Activated B cell treated with CpG ODN at 0.5 μM for 24 hours (primary cell): ENCODE results near the gene KRTAP17-1. TPM values are rescaled to one million over a fixed set of nuclear protein-coding genes. Genes with fewer than 3 reads are reported as not detected.
"Not testable (repeated sequence)": the region's sequence is repeated elsewhere in the genome, so short reads cannot be mapped to it uniquely, and the experiment has no call there.

Source experiments
- ATAC-seq: fragments of 200-7000 bp; cut with Tn5 transposase; one replicate; pipeline ENCODE4 v1.10.0; 2021; ENCODE audit warnings: low read depth, mild to moderate bottlenecking, moderate library complexity
- CTCF ChIA-PET: fragments of 350-600 bp; sonication (Branson Sonifier 250); formaldehyde crosslinking; loops from one replicate; lab custom pipeline; 2021; ENCODE audit warnings: antibody characterized with exemption; lab: Charles Lee
- POLR2A ChIA-PET: fragments of 350-600 bp; sonication (Branson Sonifier 250); formaldehyde crosslinking; loops from one replicate; lab custom pipeline; 2021; ENCODE audit warnings: antibody characterized with exemption; lab: Charles Lee
- DNase-seq: peaks from one replicate; pipeline ENCODE4 v3.0.0; 2022
- H3K27ac Mint-ChIP-seq: one replicate; pipeline ENCODE4 v1.8.0; 2020; ENCODE audit warnings: mixed read lengths
- H3K27me3 Mint-ChIP-seq: one replicate; pipeline ENCODE4 v1.8.0; 2021; ENCODE audit warnings: mixed read lengths
- H3K36me3 Mint-ChIP-seq: one replicate; pipeline ENCODE4 v1.8.0; 2021; ENCODE audit warnings: low read depth, mixed read lengths
- H3K4me1 Mint-ChIP-seq: one replicate; pipeline ENCODE4 v1.8.0; 2021; ENCODE audit warnings: mixed read lengths
- H3K4me3 Mint-ChIP-seq: one replicate; pipeline ENCODE4 v1.8.0; 2020; ENCODE audit warnings: mild to moderate bottlenecking, mixed read lengths
- H3K9me3 Mint-ChIP-seq: one replicate; pipeline ENCODE4 v1.8.0; 2020; ENCODE audit warnings: mixed read lengths
- CTCF ChIP-seq: fragments of 200-600 bp; IDR thresholded peaks from one replicate; pipeline ENCODE4 v1.8.0; 2022; ENCODE audit warnings: antibody characterized with exemption, mild to moderate bottlenecking
- intact Hi-C: fragments of 100-400 bp; cut with micrococcal nuclease; formaldehyde crosslinking; loops from one replicate; pipeline ENCODE4 v1.15.1; 2024
- total RNA-seq: library from RNA; stranded (reverse); gene quantifications from 2 replicates; pipeline ENCODE4 v1.2.3, GENCODE V29; 2022

The KRTAP17-1 gene
- total RNA-seq, 1 donor from 2014 or later: not detected

GRCh38 chr17:41294016-41294415, 21.5 kb downstream of the KRTAP17-1 start:
- ATAC-seq: no peak
- intact Hi-C loops: no loop called here
- no peak for DNase-seq
- no peak overlapping the region for H3K27ac Mint-ChIP-seq
- H3K9me3 Mint-ChIP-seq: no peaks in the 10 kb centered on the region
- H3K4me3 Mint-ChIP-seq: no peak overlapping the region
- H3K36me3 Mint-ChIP-seq: no peaks in the 10 kb centered on the region
- peaks cover 17% of the 10 kb centered on the region for H3K27me3 Mint-ChIP-seq
- POLR2A ChIA-PET: no interaction called here
- H3K4me1 Mint-ChIP-seq: no peaks in the 10 kb centered on the region
- no peak for TF ChIP-seq CTCF
- CTCF ChIA-PET: no interaction called here

- ChIA-PET CTCF (no interaction called here), POLR2A (no interaction called here)
- H3K4me3 Mint-ChIP-seq: no peak overlapping the region
- TF ChIP-seq CTCF: no peak
- DNase-seq (no peak), ATAC-seq (no peak)
- H3K4me1 Mint-ChIP-seq: no peaks in the 10 kb centered on the region
- no peaks in the 10 kb centered on the region for H3K9me3 Mint-ChIP-seq
- peaks cover 15% of the 10 kb centered on the region for H3K27me3 Mint-ChIP-seq
- H3K27ac Mint-ChIP-seq: no peak overlapping the region
- intact Hi-C loops: no loop called here
- H3K36me3 Mint-ChIP-seq: no peaks in the 10 kb centered on the region
These were observed 28.5 kb downstream of the KRTAP17-1 start for GRCh38 chr17:41287050-41287449.

- ATAC-seq (no peak), DNase-seq (no peak)
- no peak overlapping the region for H3K27ac Mint-ChIP-seq
- no peaks in the 10 kb centered on the region for H3K4me1 Mint-ChIP-seq
- peaks cover 16% of the 10 kb centered on the region for H3K27me3 Mint-ChIP-seq
- H3K36me3 Mint-ChIP-seq: no peaks in the 10 kb centered on the region
- POLR2A ChIA-PET: no interaction called here
- no peak for TF ChIP-seq CTCF
- H3K9me3 Mint-ChIP-seq: no peaks in the 10 kb centered on the region
- intact Hi-C loops: no loop called here
- CTCF ChIA-PET: no interaction called here
- H3K4me3 Mint-ChIP-seq: no peak overlapping the region
These were observed 31.0 kb downstream of the KRTAP17-1 start for GRCh38 chr17:41284546-41284945.

GRCh38 chr17:41284043-41284442, 31.5 kb downstream of the KRTAP17-1 start:
- intact Hi-C loops: no loop called here
- Mint-ChIP-seq H3K4me3 (no peak overlapping the region), H3K4me1 (no peaks in the 10 kb centered on the region), H3K27ac (no peak overlapping the region), H3K27me3 (peaks cover 16% of the 10 kb centered on the region), H3K9me3 (no peaks in the 10 kb centered on the region), H3K36me3 (no peaks in the 10 kb centered on the region)
- ChIA-PET CTCF (no interaction called here), POLR2A (no interaction called here)
- DNase-seq (no peak), ATAC-seq (no peak)
- TF ChIP-seq CTCF: no peak

- Mint-ChIP-seq H3K27me3 (peaks cover 29% of the 10 kb centered on the region), H3K4me3 (no peak overlapping the region), H3K27ac (no peak overlapping the region), H3K9me3 (no peaks in the 10 kb centered on the region), H3K4me1 (no peaks in the 10 kb centered on the region), H3K36me3 (no peaks in the 10 kb centered on the region)
- intact Hi-C loops: no loop called here
- no peak for DNase-seq
- ATAC-seq: no peak
- CTCF ChIA-PET: no interaction called here
- POLR2A ChIA-PET: no interaction called here
- no peak for TF ChIP-seq CTCF
These were observed 37.1 kb downstream of the KRTAP17-1 start for GRCh38 chr17:41278176-41278955.

GRCh38 chr17:41275648-41276190, 39.8 kb downstream of the KRTAP17-1 start, which contains the start of gene KRTAP9-7:
Gene KRTAP9-7 (plus strand): TSS chr17:41275698. CDS start chr17:41275698, 0 bp downstream.
- H3K27me3 Mint-ChIP-seq: peaks cover 20% of the 10 kb centered on the region
- CTCF ChIA-PET, POLR2A ChIA-PET, H3K4me1 Mint-ChIP-seq, ATAC-seq, DNase-seq, H3K36me3 Mint-ChIP-seq, H3K9me3 Mint-ChIP-seq, H3K4me3 Mint-ChIP-seq, H3K27ac Mint-ChIP-seq: not testable (repeated sequence)
- intact Hi-C loops: loop anchor here (1.0 kb wide), 1 partner anchor 11 kb away; no protein-coding TSS in a partner anchor
